ENCODE results near the gene ITPRID1. TPM values are rescaled to one million over a fixed set of nuclear protein-coding genes. Genes with fewer than 3 reads are reported as not detected.

The ITPRID1 gene
- total and polyA plus RNA-seq, 2 donors (not counting 1 experiment from before 2014, with no cell fraction given), result not detected

DNA sequence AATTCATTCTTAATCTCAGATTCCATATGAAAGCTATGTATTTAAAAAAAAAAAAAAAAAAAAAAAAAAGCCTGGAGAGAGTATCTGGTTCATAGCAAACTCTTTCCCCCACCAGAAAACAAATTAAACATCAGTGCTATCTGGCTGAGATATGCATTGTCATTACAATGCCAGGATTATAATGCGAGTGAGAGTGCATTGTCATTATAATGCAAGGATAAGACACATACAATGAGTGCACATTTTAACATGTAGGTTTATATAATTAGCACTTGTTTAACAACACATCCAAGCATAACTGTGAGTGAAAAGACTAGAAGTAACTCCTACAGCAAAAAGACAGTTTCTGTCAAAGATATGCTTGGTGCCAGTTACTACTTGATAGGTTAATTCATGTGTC is 48.1 kb downstream of the ITPRID1 start:
- no peaks in the 10 kb centered on the region for H3K27me3 ChIP-seq (replicated peaks in 1 of 4; ENCODE audit: control extremely low read depth in 1 of 4, control insufficient read depth in 3 of 4, insufficient read depth in 4 of 4, low read length in 3 of 4)
- Mint-ChIP-seq H3K9me3 (ENCODE audit: insufficient read depth) (no peaks in the 10 kb centered on the region), H3K27me3 (no peaks in the 10 kb centered on the region), H3K4me1 (no peaks in the 10 kb centered on the region), H3K4me3 (no peak overlapping the region), H3K27ac (no peak overlapping the region)
- TF ChIP-seq, protein P1, sequence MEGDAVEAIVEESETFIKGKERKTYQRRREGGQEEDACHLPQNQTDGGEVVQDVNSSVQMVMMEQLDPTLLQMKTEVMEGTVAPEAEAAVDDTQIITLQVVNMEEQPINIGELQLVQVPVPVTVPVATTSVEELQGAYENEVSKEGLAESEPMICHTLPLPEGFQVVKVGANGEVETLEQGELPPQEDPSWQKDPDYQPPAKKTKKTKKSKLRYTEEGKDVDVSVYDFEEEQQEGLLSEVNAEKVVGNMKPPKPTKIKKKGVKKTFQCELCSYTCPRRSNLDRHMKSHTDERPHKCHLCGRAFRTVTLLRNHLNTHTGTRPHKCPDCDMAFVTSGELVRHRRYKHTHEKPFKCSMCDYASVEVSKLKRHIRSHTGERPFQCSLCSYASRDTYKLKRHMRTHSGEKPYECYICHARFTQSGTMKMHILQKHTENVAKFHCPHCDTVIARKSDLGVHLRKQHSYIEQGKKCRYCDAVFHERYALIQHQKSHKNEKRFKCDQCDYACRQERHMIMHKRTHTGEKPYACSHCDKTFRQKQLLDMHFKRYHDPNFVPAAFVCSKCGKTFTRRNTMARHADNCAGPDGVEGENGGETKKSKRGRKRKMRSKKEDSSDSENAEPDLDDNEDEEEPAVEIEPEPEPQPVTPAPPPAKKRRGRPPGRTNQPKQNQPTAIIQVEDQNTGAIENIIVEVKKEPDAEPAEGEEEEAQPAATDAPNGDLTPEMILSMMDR (IDR thresholded peaks at IDR 0.05), result no peak
- no peak for TF ChIP-seq EZH2 (IDR thresholded peaks at IDR 0.05; ENCODE audit: borderline replicate concordance, insufficient read depth, low read depth, low read length, poor library complexity, severe bottlenecking)
- H3K4me1 ChIP-seq (ENCODE audit: control insufficient read depth in 2 of 2, insufficient read depth in 2 of 2, low read length in 2 of 2), result no peaks in the 10 kb centered on the region
- no peaks in the 10 kb centered on the region for H4K20me1 ChIP-seq (ENCODE audit: control insufficient read depth, insufficient read depth, low read length, poor library complexity, severe bottlenecking)
- ChIA-PET CTCF (no interaction called here), POLR2A (no interaction called here)
- no peak for DNase-seq
- H3K36me3 ChIP-seq (replicated peaks in 1 of 2; ENCODE audit: control extremely low read depth in 1 of 2, control insufficient read depth in 1 of 2, extremely low read depth in 1 of 2, insufficient read depth in 2 of 2, low read length in 1 of 2), result no peaks in the 10 kb centered on the region
- no peak overlapping the region for H3K4me3 ChIP-seq (ENCODE audit: control extremely low read depth in 1 of 5, extremely low read depth in 1 of 5, insufficient read depth in 1 of 5, low read depth in 2 of 5, low read length in 4 of 5)
- H3K9ac ChIP-seq (ENCODE audit: low read length), result no peak overlapping the region
- no peak for ATAC-seq (ENCODE audit: low read depth)
- H3K9me3 ChIP-seq (ENCODE audit: control extremely low read depth in 1 of 3, control insufficient read depth in 2 of 3, insufficient read depth in 1 of 3, low read length in 2 of 3), result no peaks in the 10 kb centered on the region
- no peaks in the 10 kb centered on the region for H3K79me2 ChIP-seq (ENCODE audit: control insufficient read depth, insufficient read depth, low read length)
- no peak overlapping the region for H2AFZ ChIP-seq (ENCODE audit: insufficient read depth, low read depth, low read length, poor library complexity, severe bottlenecking)
- no peak overlapping the region for H3K27ac ChIP-seq (ENCODE audit: low read length in 2 of 2)
- intact Hi-C loops (cut with micrococcal nuclease), result no loop called here
- WGBS (ENCODE audit: insufficient coverage), result no CpG with 5 or more reads among the region's 1 CpG
- H3K4me2 ChIP-seq (replicated peaks; ENCODE audit: low read depth, low read length, poor library complexity, severe bottlenecking), result no peak overlapping the region

DNA sequence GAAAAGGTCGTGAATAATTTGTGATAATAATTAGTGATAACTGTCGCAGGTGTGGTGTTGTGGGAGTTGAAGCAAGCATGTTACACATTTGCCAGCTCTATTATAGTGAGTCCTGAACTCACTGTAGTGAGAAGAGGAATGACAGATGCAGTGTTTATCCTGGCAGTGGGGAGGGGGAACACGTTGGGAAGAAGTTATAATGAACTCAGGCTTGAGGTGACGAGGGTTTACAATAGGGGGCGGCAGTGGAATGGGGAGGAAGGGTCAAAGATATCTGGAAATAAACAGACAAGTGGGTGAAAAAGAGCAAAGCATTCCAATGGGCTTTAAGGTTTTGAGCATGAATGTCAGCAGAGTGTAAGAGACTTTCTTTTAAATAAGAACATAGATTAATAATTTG is 49.6 kb downstream of the ITPRID1 start:
- Histone ChIP-seq H3K4me2 (replicated peaks; ENCODE audit: low read depth, low read length, poor library complexity, severe bottlenecking) (no peak overlapping the region), H2AFZ (ENCODE audit: insufficient read depth, low read depth, low read length, poor library complexity, severe bottlenecking) (no peak overlapping the region), H3K27ac (ENCODE audit: low read length in 2 of 2) (no peak overlapping the region), H3K4me3 (ENCODE audit: control extremely low read depth in 1 of 5, extremely low read depth in 1 of 5, insufficient read depth in 1 of 5, low read depth in 2 of 5, low read length in 4 of 5) (no peak overlapping the region), H3K9ac (ENCODE audit: low read length) (no peak overlapping the region), H4K20me1 (ENCODE audit: control insufficient read depth, insufficient read depth, low read length, poor library complexity, severe bottlenecking) (no peaks in the 10 kb centered on the region), H3K4me1 (ENCODE audit: control insufficient read depth in 2 of 2, insufficient read depth in 2 of 2, low read length in 2 of 2) (no peaks in the 10 kb centered on the region), H3K79me2 (ENCODE audit: control insufficient read depth, insufficient read depth, low read length) (no peaks in the 10 kb centered on the region), H3K9me3 (ENCODE audit: control extremely low read depth in 1 of 3, control insufficient read depth in 2 of 3, insufficient read depth in 1 of 3, low read length in 2 of 3) (no peaks in the 10 kb centered on the region), H3K36me3 (replicated peaks in 1 of 2; ENCODE audit: control extremely low read depth in 1 of 2, control insufficient read depth in 1 of 2, extremely low read depth in 1 of 2, insufficient read depth in 2 of 2, low read length in 1 of 2) (no peaks in the 10 kb centered on the region), H3K27me3 (replicated peaks in 1 of 4; ENCODE audit: control extremely low read depth in 1 of 4, control insufficient read depth in 3 of 4, insufficient read depth in 4 of 4, low read length in 3 of 4) (no peaks in the 10 kb centered on the region)
- H3K27me3 Mint-ChIP-seq, result no peaks in the 10 kb centered on the region
- ChIA-PET CTCF (no interaction called here), POLR2A (no interaction called here)
- ATAC-seq (ENCODE audit: low read depth), result no peak
- intact Hi-C loops (cut with micrococcal nuclease), result no loop called here
- WGBS (ENCODE audit: insufficient coverage), result 47% methylated on average over 5 of the region's 5 CpGs
- H3K4me3 Mint-ChIP-seq, result no peak overlapping the region
- H3K4me1 Mint-ChIP-seq, result no peaks in the 10 kb centered on the region
- no peak for DNase-seq
- H3K9me3 Mint-ChIP-seq (ENCODE audit: insufficient read depth), result no peaks in the 10 kb centered on the region
- no peak for TF ChIP-seq EZH2 (IDR thresholded peaks at IDR 0.05; ENCODE audit: borderline replicate concordance, insufficient read depth, low read depth, low read length, poor library complexity, severe bottlenecking)
- TF ChIP-seq, protein P1 (IDR thresholded peaks at IDR 0.05), result no peak
- no peak overlapping the region for H3K27ac Mint-ChIP-seq

All from B cell (primary cell).